ENCODE results near the gene E2F2. TPM values are rescaled to one million over a fixed set of nuclear protein-coding genes. Genes with fewer than 3 reads are reported as not detected.

The E2F2 gene
- total RNA-seq, 2 donors from 2014 or later, result 0.14 to 0.35 TPM

DNA sequence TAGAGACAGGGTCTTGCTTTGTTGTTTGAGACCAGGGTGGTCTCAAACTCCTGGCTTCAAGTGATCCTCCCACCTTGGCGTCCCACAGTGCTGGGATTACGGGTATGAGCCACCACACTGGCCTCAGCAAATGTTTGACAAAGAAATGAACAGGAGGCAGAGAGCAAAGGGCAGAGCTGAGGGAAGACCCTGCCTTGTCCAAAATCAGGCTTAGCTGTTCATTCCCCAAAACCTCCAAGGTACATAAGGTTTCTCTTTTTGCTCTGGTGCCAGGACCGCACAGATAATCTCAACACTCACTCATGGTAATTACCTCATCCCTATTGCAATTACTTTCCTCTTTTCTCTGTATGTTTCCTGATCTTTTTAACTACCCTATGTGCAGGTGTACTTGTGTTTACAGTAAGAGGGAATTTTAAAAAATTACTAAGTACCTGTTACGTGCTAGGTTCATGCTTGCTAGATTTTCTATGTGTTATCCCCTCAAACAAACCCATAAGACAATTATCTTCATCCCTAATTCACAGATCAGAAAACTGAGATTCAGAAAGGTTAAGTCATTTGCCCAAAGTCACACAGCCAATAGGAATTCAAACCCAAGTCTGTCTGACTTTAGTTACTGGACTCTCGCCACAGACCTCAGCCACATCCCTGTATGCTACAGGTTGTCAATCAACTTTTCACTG, 58.5 kb downstream of the E2F2 start:
- H3K36me3 ChIP-seq, result no peaks in the 10 kb centered on the region
- H3K4me1 ChIP-seq (ENCODE audit: control insufficient read depth in 1 of 2, low read depth in 2 of 2), result peaks cover 11 to 36% of the 10 kb centered on the region in 2 donors
- no peaks in the 10 kb centered on the region for H3K9me3 ChIP-seq
- no peaks in the 10 kb centered on the region for H3K27me3 ChIP-seq (replicated peaks; ENCODE audit: insufficient read depth)
- H3K4me3 ChIP-seq, result no peak overlapping the region
- TF ChIP-seq, protein P1, sequence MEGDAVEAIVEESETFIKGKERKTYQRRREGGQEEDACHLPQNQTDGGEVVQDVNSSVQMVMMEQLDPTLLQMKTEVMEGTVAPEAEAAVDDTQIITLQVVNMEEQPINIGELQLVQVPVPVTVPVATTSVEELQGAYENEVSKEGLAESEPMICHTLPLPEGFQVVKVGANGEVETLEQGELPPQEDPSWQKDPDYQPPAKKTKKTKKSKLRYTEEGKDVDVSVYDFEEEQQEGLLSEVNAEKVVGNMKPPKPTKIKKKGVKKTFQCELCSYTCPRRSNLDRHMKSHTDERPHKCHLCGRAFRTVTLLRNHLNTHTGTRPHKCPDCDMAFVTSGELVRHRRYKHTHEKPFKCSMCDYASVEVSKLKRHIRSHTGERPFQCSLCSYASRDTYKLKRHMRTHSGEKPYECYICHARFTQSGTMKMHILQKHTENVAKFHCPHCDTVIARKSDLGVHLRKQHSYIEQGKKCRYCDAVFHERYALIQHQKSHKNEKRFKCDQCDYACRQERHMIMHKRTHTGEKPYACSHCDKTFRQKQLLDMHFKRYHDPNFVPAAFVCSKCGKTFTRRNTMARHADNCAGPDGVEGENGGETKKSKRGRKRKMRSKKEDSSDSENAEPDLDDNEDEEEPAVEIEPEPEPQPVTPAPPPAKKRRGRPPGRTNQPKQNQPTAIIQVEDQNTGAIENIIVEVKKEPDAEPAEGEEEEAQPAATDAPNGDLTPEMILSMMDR (IDR thresholded peaks at IDR 0.05), result no peak
- DNase-seq (ENCODE audit: low spot score) (no peak), ATAC-seq (ENCODE audit: insufficient number of reproducible peaks, low FRiP score, low read depth) (no peak)
- H3K27ac ChIP-seq, result no peak overlapping the region

DNA sequence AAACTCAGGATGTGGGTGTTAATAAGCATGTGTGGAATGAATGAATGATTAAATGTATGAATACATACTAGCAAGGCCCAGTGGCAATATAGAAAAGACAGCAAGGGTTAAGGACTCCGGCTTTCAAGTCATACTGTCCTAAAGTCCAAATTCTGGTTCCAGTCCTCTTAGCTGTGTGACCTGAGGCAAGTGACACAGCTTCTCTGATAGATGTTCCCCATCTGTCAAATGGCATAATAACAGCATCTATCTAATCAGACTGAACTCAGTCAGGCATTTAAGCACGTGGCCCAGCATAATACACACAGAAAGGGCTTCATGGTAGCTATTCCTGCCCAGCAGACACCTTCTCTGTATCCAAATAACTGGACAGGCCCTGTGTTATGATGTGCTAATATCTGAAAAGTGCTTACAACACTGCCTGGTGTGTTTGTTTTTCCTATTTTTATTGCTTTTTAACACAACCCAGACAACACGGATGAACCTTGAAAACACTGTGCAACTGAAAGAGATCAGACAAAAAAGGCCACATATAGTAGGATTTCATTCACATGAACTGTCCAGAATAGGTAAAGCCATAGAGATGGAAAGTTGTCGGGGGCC, 59.5 kb downstream of the E2F2 start:
- H3K4me3 ChIP-seq, result no peak overlapping the region
- H3K27ac ChIP-seq, result no peak overlapping the region
- no peak for DNase-seq (ENCODE audit: low spot score)
- no peak for ATAC-seq (ENCODE audit: insufficient number of reproducible peaks, low FRiP score, low read depth)
- H3K4me1 ChIP-seq (ENCODE audit: control insufficient read depth in 1 of 2, low read depth in 2 of 2), result peaks cover 11 to 36% of the 10 kb centered on the region in 2 donors
- H3K9me3 ChIP-seq, result no peaks in the 10 kb centered on the region
- H3K36me3 ChIP-seq, result no peaks in the 10 kb centered on the region
- H3K27me3 ChIP-seq (replicated peaks; ENCODE audit: insufficient read depth), result no peaks in the 10 kb centered on the region
- TF ChIP-seq, protein P1 (IDR thresholded peaks at IDR 0.05), result no peak

DNA sequence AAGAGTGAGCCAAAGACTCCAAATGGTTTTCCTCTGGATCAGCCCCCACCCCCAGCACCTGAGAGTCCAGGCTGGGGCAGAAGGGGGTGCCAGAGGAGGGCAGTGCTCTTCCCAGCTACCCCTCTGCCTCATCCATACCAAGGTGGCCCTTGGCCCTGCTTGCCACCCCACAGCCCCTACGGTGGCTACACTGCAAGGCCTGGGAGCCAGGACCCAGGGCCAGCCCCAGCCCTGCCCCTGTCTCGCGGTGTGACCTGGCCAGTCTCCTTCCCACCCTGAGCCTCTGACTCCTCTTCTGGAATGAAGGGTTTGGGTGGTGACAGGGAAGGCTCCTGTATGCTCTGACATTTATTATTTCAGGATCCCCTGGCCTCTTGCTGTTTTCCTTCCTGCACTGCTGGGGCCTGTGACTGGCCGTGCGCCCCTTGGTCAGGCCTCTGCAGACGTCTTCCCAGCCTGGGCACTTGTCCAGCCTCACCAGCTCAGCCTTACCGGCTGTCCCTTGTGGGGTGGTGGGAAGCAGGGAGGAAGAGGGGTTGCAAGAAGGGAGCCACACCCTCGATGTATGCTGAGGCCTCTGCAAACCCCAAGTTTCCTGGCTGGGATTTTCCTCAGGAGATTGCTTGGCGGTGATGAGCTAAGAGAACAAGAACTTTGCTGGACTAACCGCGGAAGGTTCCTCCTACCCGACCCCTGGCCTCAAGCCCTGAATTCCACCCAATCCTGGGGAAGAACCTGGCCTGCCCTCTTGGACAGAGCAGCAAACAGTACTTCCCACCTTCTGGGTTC, 60.6 kb downstream of the E2F2 start:
- TF ChIP-seq, protein P1 (IDR thresholded peaks at IDR 0.05), result no peak
- Histone ChIP-seq H3K27me3 (replicated peaks; ENCODE audit: insufficient read depth) (no peaks in the 10 kb centered on the region), H3K9me3 (no peaks in the 10 kb centered on the region), H3K4me3 (no peak overlapping the region), H3K36me3 (no peaks in the 10 kb centered on the region), H3K4me1 (ENCODE audit: control insufficient read depth in 1 of 2, low read depth in 2 of 2) (peaks cover 11 to 31% of the 10 kb centered on the region in 2 donors), H3K27ac (no peak overlapping the region)
- no peak for DNase-seq (ENCODE audit: low spot score)
- no peak for ATAC-seq (ENCODE audit: insufficient number of reproducible peaks, low FRiP score, low read depth)

DNA sequence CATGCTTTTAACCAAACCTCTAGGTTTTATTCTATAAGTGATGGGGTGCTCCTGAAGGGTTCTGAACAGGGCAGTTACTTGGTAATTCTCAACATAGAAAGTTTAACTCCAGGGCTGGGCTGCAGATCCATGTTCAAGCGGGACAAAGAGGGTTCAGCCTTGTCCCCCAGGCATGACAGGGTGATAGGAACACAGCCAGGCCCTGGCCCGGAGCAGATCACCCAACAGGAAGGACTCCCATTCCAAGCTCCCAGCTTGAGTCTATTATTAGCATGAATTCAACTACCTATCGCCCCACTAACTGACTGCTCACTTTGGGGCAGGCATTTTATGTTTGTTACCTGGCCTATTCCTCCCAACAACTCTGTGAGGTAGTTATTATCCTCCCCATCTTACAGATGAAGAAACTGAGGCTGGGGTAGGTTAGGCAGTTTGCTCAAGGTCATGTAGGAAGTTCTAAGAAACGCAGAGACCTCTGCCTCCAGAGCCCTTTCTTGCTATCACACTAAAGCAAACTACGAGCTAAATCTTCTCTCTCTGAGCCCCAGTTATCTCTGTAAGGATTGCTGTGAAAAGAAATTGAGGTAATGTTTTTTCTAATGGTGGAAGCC, 61.6 kb downstream of the E2F2 start:
- Histone ChIP-seq H3K27ac (no peak overlapping the region), H3K4me1 (ENCODE audit: control insufficient read depth in 1 of 2, low read depth in 2 of 2) (peaks cover 5 to 22% of the 10 kb centered on the region in 2 donors), H3K4me3 (no peak overlapping the region), H3K36me3 (no peaks in the 10 kb centered on the region), H3K27me3 (replicated peaks; ENCODE audit: insufficient read depth) (no peaks in the 10 kb centered on the region), H3K9me3 (no peaks in the 10 kb centered on the region)
- ATAC-seq (ENCODE audit: insufficient number of reproducible peaks, low FRiP score, low read depth), result no peak
- no peak for DNase-seq (ENCODE audit: low spot score)
- TF ChIP-seq, protein P1 (IDR thresholded peaks at IDR 0.05), result no peak

Measured in thoracic aorta (tissue), 2 donors.